RWPE2 (cell line): ENCODE measurements around the gene ACMSD.

Experiments
- ATAC-seq: fragments of 200-7000 bp; cut with Tn5 transposase; 3 replicates; pipeline ENCODE4 v1.9.1; 2021; ENCODE audit warnings: low read depth
- DNase-seq: peaks from one replicate; pipeline ENCODE4 v3.0.0-alpha.2; 2020; ENCODE audit warnings: low spot score
- H3K27ac ChIP-seq: fragments of 450-650 bp; 2 replicates; pipeline ENCODE4 v1.5.1; 2017; ENCODE audit warnings: mild to moderate bottlenecking; ENCODE audit not compliant: poor library complexity, severe bottlenecking
- H3K27me3 ChIP-seq: fragments of 250-450 bp; sonication (Bioruptor Pico); 2 replicates; pipeline ENCODE4 v1.5.1; 2021; ENCODE audit warnings: mild to moderate bottlenecking, moderate library complexity; ENCODE audit not compliant: insufficient read depth, poor library complexity, severe bottlenecking
- H3K36me3 ChIP-seq: fragments of 250-450 bp; sonication (Bioruptor Pico); 2 replicates; pipeline ENCODE4 v1.5.1; 2020; ENCODE audit warnings: low read depth, mild to moderate bottlenecking, moderate library complexity
- H3K4me1 ChIP-seq: fragments of 250-450 bp; sonication (Bioruptor Pico); 2 replicates; pipeline ENCODE4 v1.5.1; 2021; ENCODE audit warnings: mild to moderate bottlenecking, moderate library complexity; ENCODE audit not compliant: insufficient read depth, poor library complexity, severe bottlenecking
- H3K4me3 ChIP-seq: fragments of 250-450 bp; sonication (Bioruptor Pico); 2 replicates; pipeline ENCODE4 v1.5.1; 2021; ENCODE audit warnings: mild to moderate bottlenecking, moderate library complexity; ENCODE audit not compliant: severe bottlenecking
- H3K9me3 ChIP-seq: fragments of 250-450 bp; sonication (Bioruptor Pico); 2 replicates; pipeline ENCODE4 v1.5.1; 2021; ENCODE audit warnings: mild to moderate bottlenecking, moderate library complexity; ENCODE audit not compliant: severe bottlenecking
- TF ChIP-seq, protein P1 (sequence below): fragments of 450-650 bp; IDR thresholded peaks from one replicate; pipeline ENCODE4 v1.5.1; 2017; ENCODE audit warnings: mild to moderate bottlenecking, moderate library complexity; ENCODE audit not compliant: poor library complexity, severe bottlenecking

ACMSD gene

DNA sequence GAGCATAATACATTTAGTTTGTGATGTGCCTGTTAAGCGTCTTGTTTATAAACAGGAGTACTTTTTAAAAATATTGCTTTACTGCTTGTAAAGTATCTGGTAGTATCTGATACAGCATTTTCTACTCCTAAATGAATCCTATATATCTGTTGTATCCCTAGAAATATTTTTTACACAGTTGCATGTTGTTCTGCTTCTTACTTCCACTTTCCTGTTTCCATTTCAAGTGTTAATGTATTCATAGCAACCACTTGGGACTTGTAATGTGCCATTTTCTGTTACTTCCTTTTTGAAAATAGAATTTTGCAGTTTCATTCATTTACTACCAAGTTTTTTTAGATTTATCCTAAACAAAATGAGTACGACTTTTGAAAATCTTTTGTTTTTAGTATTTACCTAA is 105.1 kb downstream of the ACMSD start:
- TF ChIP-seq, protein P1, sequence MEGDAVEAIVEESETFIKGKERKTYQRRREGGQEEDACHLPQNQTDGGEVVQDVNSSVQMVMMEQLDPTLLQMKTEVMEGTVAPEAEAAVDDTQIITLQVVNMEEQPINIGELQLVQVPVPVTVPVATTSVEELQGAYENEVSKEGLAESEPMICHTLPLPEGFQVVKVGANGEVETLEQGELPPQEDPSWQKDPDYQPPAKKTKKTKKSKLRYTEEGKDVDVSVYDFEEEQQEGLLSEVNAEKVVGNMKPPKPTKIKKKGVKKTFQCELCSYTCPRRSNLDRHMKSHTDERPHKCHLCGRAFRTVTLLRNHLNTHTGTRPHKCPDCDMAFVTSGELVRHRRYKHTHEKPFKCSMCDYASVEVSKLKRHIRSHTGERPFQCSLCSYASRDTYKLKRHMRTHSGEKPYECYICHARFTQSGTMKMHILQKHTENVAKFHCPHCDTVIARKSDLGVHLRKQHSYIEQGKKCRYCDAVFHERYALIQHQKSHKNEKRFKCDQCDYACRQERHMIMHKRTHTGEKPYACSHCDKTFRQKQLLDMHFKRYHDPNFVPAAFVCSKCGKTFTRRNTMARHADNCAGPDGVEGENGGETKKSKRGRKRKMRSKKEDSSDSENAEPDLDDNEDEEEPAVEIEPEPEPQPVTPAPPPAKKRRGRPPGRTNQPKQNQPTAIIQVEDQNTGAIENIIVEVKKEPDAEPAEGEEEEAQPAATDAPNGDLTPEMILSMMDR, result no peak
- H3K4me3 ChIP-seq, result no peak overlapping the region
- peaks cover 86% of the 10 kb centered on the region for H3K36me3 ChIP-seq

DNA sequence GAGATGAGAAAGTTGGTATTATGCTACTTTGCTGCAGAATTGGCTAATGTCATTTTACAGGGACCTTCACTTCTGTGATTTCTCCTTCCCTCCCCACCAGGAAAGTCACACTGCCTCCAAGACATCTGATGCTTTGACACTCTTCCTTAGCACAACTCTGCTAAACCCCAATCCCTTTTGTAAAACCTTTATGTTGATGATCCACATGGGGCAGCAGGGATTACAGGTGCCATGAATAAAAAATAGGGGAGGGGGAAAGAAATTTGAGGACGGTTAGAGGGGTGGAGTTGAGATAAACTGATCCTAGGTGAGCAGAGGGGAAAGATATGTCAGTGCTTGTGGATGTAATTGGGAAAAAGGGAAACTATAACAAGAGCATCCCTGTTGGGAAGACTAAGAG is 106.6 kb downstream of the ACMSD start:
- Histone ChIP-seq H3K27me3 (no peaks in the 10 kb centered on the region), H3K9me3 (no peaks in the 10 kb centered on the region), H3K4me1 (no peaks in the 10 kb centered on the region), H3K4me3 (no peak overlapping the region), H3K36me3 (peaks cover 85% of the 10 kb centered on the region), H3K27ac (no peak overlapping the region)
- TF ChIP-seq, protein P1, result no peak
- no peak for ATAC-seq
- no peak for DNase-seq

More for the DNA sequence above, 105.1 kb downstream of the ACMSD start:
- no peak for ATAC-seq
- Histone ChIP-seq H3K27me3 (no peaks in the 10 kb centered on the region), H3K9me3 (no peaks in the 10 kb centered on the region), H3K27ac (no peak overlapping the region), H3K4me1 (no peaks in the 10 kb centered on the region)
- no peak for DNase-seq

DNA sequence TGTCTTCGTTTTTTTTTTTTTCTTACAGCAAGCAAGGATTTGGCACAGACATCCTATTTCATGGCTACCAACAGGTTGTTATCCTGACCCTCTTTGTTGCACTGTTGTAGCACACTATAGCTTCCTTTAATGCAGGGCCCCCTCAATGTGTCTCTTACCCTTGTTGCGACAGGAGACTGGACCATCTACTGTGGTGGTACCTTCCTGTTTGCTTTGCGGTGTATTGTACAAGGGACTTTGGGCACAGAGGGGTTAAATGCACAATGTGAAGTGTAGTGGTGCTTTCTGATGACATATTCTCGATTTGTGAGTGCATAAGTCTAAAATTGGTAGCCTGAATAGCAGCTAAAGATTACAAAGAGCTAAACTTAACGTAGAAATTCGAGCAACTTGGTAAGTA is 107.7 kb downstream of the ACMSD start:
- H3K9me3 ChIP-seq, result no peaks in the 10 kb centered on the region
- no peak overlapping the region for H3K4me3 ChIP-seq
- no peaks in the 10 kb centered on the region for H3K4me1 ChIP-seq
- H3K36me3 ChIP-seq, result peaks cover 85% of the 10 kb centered on the region
- no peak overlapping the region for H3K27ac ChIP-seq
- DNase-seq (no peak), ATAC-seq (no peak)
- TF ChIP-seq, protein P1, result no peak
- H3K27me3 ChIP-seq, result no peaks in the 10 kb centered on the region

DNA sequence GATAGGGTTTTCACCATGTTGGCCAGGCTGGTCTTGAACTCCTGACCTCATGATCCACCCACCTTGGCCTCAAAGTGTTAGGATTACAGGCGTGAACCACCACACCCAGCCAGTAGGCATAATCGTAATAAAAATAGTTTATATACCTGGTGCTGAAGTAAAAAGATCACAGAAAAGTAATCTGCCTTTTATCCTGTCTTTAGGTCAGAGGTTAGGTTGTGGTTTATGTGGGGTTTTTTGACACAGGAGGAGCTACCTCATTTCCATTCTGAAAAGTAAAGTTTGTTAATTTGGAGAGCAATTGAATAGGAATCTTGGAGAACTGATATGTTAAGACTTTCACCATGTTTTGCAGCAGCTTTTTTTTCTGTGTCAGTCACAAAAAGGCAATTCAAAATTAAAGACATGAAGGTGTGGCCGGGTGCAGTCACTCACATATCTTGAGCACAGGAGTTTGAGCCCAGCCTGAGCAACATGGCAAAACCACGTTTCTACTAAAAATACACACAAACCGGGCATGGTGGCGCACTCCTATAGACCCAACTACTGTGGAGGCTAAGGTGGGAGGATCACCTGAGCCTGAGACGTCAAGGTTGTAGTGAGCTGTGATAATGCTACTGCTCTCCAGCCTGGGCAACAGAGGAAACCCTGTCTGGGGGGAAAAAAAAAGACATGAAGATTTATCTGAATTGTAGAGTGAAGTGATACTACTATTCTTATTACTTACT is 111.7 kb downstream of the ACMSD start:
- TF ChIP-seq, protein P1, result no peak
- Histone ChIP-seq H3K36me3 (peaks cover 89% of the 10 kb centered on the region), H3K27ac (no peak overlapping the region), H3K4me3 (no peak overlapping the region), H3K4me1 (no peaks in the 10 kb centered on the region), H3K9me3 (no peaks in the 10 kb centered on the region), H3K27me3 (no peaks in the 10 kb centered on the region)
- no peak for ATAC-seq
- no peak for DNase-seq

DNA sequence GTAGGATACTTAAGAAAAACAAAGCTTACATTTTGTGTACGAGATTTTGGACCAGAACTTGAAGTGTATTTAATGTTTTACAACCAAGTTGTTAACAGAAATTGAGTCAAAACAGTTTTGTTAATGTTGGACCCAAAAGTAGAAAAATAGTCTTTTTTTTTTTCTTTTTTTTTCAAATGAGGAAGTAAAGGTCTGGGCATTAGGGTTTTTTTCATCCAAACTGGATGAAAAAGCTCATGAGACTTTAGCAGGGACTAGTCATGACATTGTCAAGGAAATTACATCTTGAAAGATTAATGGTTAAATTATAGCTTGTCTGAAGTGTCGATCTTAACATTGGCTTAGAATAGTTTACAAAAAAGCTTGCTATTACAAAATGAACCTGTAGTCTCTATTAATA is 112.5 kb downstream of the ACMSD start:
- Histone ChIP-seq H3K9me3 (no peaks in the 10 kb centered on the region), H3K4me3 (no peak overlapping the region), H3K4me1 (no peaks in the 10 kb centered on the region), H3K27me3 (no peaks in the 10 kb centered on the region), H3K36me3 (peaks cover 95% of the 10 kb centered on the region), H3K27ac (no peak overlapping the region)
- TF ChIP-seq, protein P1, result no peak
- ATAC-seq (no peak), DNase-seq (no peak)
